Mucosa of descending colon (tissue), 3 donors: ENCODE data around the gene VSIR. TPM values are rescaled to one million over a fixed set of nuclear protein-coding genes. Genes with fewer than 3 reads are reported as not detected.

Experiments used
- ATAC-seq: fragments of 200-7000 bp; cut with Tn5 transposase; one replicate; pipeline ENCODE4 v1.9.1; 2020; ENCODE audit warnings: mild to moderate bottlenecking, moderate library complexity
- DNase-seq, 3 donors: peaks; one replicate each; pipeline ENCODE4 v3.0.0-alpha.2; 2020
- H3K36me3 ChIP-seq: fragments of 200-600 bp; one replicate; pipeline ENCODE4 v1.8.0; 2021; ENCODE audit warnings: low read depth, mild to moderate bottlenecking
- H3K4me1 ChIP-seq: fragments of 200-600 bp; one replicate; pipeline ENCODE4 v1.8.0; 2021; ENCODE audit warnings: low read depth, mild to moderate bottlenecking
- H3K4me3 ChIP-seq: fragments of 200-600 bp; one replicate; pipeline ENCODE4 v1.8.0; 2021; ENCODE audit warnings: mild to moderate bottlenecking
- H3K9me3 ChIP-seq: fragments of 200-600 bp; one replicate; pipeline ENCODE4 v1.8.0; 2021; ENCODE audit warnings: mild to moderate bottlenecking
- intact Hi-C, 2 donors: fragments of 100-400 bp; cut with DNase I in 1 of 2; cut with micrococcal nuclease in 1 of 2; formaldehyde crosslinking; loops; one replicate each; pipeline versions ENCODE4 v1.11.0 to v1.11.1; 2022; cut with DNase I, micrococcal nuclease
- total RNA-seq, 3 donors: library from RNA; stranded (reverse); fragmentation: NEBNext Ultra II Directional in 2 of 3; extraction: Animal tissue kit (Norgen Biotek cat#: 25700) in 2 of 3; gene quantifications; one replicate each; pipeline versions ENCODE4 v1.2.1 to v1.2.4, GENCODE V29; 2021 to 2023
- TF ChIP-seq, protein P1 (sequence below): fragments of 200-600 bp; IDR thresholded peaks from one replicate; pipeline ENCODE4 v1.8.0; 2022; ENCODE audit warnings: antibody characterized with exemption, mild to moderate bottlenecking
- donor health status: DM: no; HTN: no; CAD: no; lungs with moderate emphysema.
- donor health status: DM: no; HTN: no; CAD: no.
- donor health status: DM: no; HTN: yes; CAD: no.

The VSIR gene
- total RNA-seq, 3 donors from 2014 or later: 48.1 to 71.0 (median 60.7) TPM

DNA sequence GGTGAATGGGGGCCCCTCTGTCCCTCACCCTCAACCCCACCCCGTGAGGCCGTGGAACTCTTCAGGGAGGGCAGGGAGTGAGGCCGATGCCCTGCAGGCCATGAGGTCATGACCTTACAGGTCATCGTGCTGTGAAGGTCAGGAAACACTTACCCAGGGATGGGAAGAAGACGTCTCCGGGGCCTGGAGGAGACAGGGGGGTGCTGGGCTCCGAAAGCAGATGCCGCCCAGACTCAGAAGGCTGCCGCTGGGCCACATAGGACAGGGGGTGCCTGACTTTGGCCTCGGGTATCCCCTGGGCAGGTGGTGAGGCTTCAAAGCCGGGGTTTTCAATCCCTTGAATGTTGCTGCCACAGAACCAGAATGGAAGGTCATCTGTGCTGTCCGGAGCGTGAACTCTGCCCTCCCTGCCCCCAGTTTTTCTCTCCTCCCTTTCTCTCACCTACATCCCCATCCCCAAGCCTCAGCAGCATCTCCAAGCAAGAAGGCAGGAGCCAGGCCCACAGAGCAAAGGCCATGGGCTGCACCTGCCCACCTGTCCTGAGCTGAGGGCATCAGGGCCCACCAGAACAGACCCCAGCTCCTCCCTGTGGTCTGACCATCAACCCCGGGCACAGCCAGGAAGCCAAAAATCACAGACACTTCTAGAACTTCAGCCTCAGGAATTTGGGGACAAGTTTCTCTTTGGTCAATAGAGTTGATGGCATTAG, 21.6 kb downstream of the VSIR start:
- intact Hi-C loops: no loop called here
- H3K4me3 ChIP-seq: no peak overlapping the region
- H3K4me1 ChIP-seq: peaks cover 53% of the 10 kb centered on the region
- DNase-seq (peak in 2 of 3 donors; percentile 28 to 53), ATAC-seq (no peak)
- H3K36me3 ChIP-seq: no peaks in the 10 kb centered on the region
- TF ChIP-seq, protein P1, sequence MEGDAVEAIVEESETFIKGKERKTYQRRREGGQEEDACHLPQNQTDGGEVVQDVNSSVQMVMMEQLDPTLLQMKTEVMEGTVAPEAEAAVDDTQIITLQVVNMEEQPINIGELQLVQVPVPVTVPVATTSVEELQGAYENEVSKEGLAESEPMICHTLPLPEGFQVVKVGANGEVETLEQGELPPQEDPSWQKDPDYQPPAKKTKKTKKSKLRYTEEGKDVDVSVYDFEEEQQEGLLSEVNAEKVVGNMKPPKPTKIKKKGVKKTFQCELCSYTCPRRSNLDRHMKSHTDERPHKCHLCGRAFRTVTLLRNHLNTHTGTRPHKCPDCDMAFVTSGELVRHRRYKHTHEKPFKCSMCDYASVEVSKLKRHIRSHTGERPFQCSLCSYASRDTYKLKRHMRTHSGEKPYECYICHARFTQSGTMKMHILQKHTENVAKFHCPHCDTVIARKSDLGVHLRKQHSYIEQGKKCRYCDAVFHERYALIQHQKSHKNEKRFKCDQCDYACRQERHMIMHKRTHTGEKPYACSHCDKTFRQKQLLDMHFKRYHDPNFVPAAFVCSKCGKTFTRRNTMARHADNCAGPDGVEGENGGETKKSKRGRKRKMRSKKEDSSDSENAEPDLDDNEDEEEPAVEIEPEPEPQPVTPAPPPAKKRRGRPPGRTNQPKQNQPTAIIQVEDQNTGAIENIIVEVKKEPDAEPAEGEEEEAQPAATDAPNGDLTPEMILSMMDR: no peak
- H3K9me3 ChIP-seq: no peaks in the 10 kb centered on the region

DNA sequence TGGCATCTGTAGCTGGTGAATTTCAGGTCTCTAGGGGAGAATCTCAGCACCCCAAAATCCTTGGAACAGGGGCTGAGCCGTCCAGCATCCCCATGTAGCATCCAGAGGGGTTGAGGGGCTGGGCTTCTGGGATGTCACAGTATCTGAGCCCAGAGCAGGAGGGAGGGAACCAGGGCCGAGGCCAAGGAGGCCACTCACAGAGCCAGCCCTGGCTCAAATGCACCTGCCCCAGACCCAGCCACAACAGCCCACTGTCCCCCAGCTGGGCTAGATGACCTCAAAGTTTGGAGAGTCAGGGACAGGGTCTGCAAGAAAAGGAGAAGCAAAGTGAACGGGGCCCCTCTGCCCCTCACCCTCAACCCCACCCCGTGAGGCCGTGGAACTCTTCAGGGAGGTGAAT, 22.3 kb downstream of the VSIR start:
- H3K9me3 ChIP-seq: no peaks in the 10 kb centered on the region
- ATAC-seq: no peak
- H3K4me3 ChIP-seq: no peak overlapping the region
- peaks cover 60% of the 10 kb centered on the region for H3K4me1 ChIP-seq
- intact Hi-C loops: no loop called here
- TF ChIP-seq, protein P1: no peak
- peak in 2 of 3 donors; percentile 35 to 52 for DNase-seq
- no peaks in the 10 kb centered on the region for H3K36me3 ChIP-seq

DNA sequence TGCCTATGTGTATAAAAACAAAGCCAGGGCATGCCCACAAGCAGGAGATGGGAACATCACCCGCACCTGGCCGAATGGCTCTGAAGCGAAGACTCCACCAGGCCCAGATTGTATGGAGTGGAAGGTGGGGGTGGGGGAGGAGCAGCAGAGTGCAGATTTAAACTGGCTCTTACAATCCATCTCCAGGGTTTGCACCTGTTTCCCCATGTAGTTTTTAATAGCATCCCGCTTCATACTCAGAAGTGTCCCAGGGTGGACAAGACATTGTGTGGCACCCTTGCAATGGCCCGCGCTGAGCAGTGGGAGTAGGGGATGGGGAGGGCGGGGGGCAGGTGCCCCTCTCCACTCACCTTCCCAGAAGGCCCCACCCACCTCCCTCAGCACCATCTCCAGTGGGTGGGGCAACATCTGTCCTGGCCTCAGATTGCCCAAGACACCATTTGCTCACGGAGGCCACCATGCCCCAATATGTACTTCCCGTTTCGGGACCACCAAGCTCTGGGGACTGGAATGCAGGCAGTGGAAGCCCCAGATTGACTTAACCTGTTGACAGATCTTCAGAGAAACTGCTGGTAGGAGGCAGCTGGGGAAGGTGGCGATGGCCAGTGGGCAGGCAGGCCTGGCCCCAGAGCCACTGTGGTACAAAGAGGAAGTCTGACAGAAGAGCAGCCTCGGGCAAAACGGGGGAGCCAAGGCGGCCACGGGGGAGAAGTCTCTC, 23.0 kb downstream of the VSIR start:
- H3K4me3 ChIP-seq: no peak overlapping the region
- peaks cover 64% of the 10 kb centered on the region for H3K4me1 ChIP-seq
- H3K9me3 ChIP-seq: no peaks in the 10 kb centered on the region
- DNase-seq: peak in 2 of 3 donors; percentile 41 to 58
- no peaks in the 10 kb centered on the region for H3K36me3 ChIP-seq
- TF ChIP-seq, protein P1: no peak
- intact Hi-C loops: no loop called here
- no peak for ATAC-seq

DNA sequence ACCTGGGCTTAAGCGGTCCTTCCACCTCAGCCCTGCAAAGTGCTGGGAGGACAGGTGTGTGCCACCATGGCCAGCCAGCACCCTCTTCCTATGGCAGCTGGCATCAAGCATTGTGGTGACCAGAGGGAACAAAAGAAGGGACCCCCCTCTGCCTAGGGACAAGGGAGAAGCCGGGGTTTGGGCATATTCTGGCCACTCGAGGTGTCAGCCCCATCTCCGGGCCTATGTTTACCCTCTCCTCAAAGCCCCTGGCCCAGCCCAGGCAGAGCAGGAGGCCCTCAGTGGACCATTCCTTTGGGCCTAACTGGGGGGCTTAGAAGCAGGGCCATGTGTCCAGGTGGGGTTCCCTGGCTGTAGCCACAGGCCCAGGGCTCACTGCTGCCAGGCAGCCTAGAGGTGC, 23.9 kb downstream of the VSIR start:
- TF ChIP-seq, protein P1: no peak
- Histone ChIP-seq H3K36me3 (no peaks in the 10 kb centered on the region), H3K4me3 (no peak overlapping the region), H3K9me3 (no peaks in the 10 kb centered on the region), H3K4me1 (peaks cover 58% of the 10 kb centered on the region)
- intact Hi-C loops: no loop called here
- peak in 2 of 3 donors; percentile 39 to 57 for DNase-seq
- no peak for ATAC-seq

DNA sequence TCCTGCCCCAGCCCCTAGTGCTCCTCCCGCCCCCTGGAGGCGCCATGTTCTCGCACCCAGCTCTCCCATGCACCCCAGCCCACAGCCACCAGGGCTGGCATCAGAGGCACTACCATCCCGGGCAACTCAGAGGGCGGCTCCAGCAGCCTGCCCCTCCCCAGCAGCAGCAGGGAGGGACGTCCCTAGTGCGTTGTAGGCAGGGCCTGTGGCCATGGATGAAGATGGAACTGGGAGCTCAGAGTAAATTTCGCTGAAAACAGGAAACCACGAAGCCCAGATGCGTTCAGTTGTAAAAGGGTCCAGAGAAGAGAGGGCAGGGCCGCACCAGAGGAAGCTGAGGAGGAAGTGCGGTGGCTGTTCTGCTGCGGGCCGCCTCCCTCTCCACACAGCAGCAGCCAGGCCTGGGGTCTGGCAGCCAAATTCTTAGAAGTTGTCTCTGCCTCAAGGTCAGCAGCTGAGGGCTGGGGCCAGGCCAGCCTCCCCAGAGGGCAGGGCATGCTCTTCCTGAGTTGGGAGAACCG, 24.6 kb downstream of the VSIR start:
- DNase-seq (peak; percentile 74 to 90 (median 82)), ATAC-seq (peak; percentile 70)
- H3K4me1 ChIP-seq: peaks cover 54% of the 10 kb centered on the region
- H3K4me3 ChIP-seq: no peak overlapping the region
- TF ChIP-seq, protein P1: no peak
- intact Hi-C loops: no loop called here
- H3K9me3 ChIP-seq: no peaks in the 10 kb centered on the region
- H3K36me3 ChIP-seq: no peaks in the 10 kb centered on the region
